ENCODE results near the gene LARP6.

GRCh38 chr15:70794596-70795310, 59.2 kb downstream of the LARP6 start:
- TF ChIP-seq POLR2A (IDR thresholded peaks at IDR 0.05; ENCODE audit: low read length) (no peak), GATA1 (IDR thresholded peaks at IDR 0.05; ENCODE audit: low read depth, low read length) (no peak)
